Measurements from ENCODE around the gene SCAF11. TPM values are rescaled to one million over a fixed set of nuclear protein-coding genes. Genes with fewer than 3 reads are reported as not detected.

Gene SCAF11
- total RNA-seq, 1 donor from 2014 or later: 63.4 TPM

- H3K27ac Mint-ChIP-seq (ENCODE audit: unreplicated experiment): no peak overlapping the region
- no peaks in the 10 kb centered on the region for H3K9me3 Mint-ChIP-seq (ENCODE audit: unreplicated experiment)
Observed at GRCh38 chr12:45893240-45893639, 97.1 kb downstream of the SCAF11 start.

GRCh38 chr12:45890276-45890675 lies 100.1 kb downstream of the SCAF11 start:
- Mint-ChIP-seq H3K36me3 (ENCODE audit: unreplicated experiment) (peaks cover 4% of the 10 kb centered on the region), H3K27me3 (ENCODE audit: unreplicated experiment) (no peaks in the 10 kb centered on the region), H3K9me3 (ENCODE audit: unreplicated experiment) (no peaks in the 10 kb centered on the region), H3K4me3 (ENCODE audit: unreplicated experiment) (no peak overlapping the region), H3K4me1 (ENCODE audit: low read depth, unreplicated experiment) (no peaks in the 10 kb centered on the region), H3K27ac (ENCODE audit: unreplicated experiment) (no peak overlapping the region)
- no peak for DNase-seq
- no peak for TF ChIP-seq CTCF (IDR thresholded peaks at IDR 0.05; ENCODE audit: partially characterized antibody, unreplicated experiment)

More at GRCh38 chr12:45893240-45893639, 97.1 kb downstream of the SCAF11 start:
- Mint-ChIP-seq H3K27me3 (ENCODE audit: unreplicated experiment) (no peaks in the 10 kb centered on the region), H3K4me1 (ENCODE audit: low read depth, unreplicated experiment) (no peaks in the 10 kb centered on the region), H3K4me3 (ENCODE audit: unreplicated experiment) (no peak overlapping the region), H3K36me3 (ENCODE audit: unreplicated experiment) (peaks cover 4% of the 10 kb centered on the region)
- no peak for DNase-seq
- no peak for TF ChIP-seq CTCF (IDR thresholded peaks at IDR 0.05; ENCODE audit: partially characterized antibody, unreplicated experiment)

- H3K4me3 Mint-ChIP-seq (ENCODE audit: unreplicated experiment): no peak overlapping the region
- no peak overlapping the region for H3K27ac Mint-ChIP-seq (ENCODE audit: unreplicated experiment)
- H3K27me3 Mint-ChIP-seq (ENCODE audit: unreplicated experiment): no peaks in the 10 kb centered on the region
- H3K36me3 Mint-ChIP-seq (ENCODE audit: unreplicated experiment): peaks cover 6% of the 10 kb centered on the region
- TF ChIP-seq CTCF (IDR thresholded peaks at IDR 0.05; ENCODE audit: partially characterized antibody, unreplicated experiment): no peak
- no peak for DNase-seq
- H3K9me3 Mint-ChIP-seq (ENCODE audit: unreplicated experiment): no peaks in the 10 kb centered on the region
- no peaks in the 10 kb centered on the region for H3K4me1 Mint-ChIP-seq (ENCODE audit: low read depth, unreplicated experiment)
Observed at GRCh38 chr12:45887544-45887943, 102.8 kb downstream of the SCAF11 start.

GRCh38 chr12:45886685-45887084 lies 103.7 kb downstream of the SCAF11 start:
- peaks cover 8% of the 10 kb centered on the region for H3K36me3 Mint-ChIP-seq (ENCODE audit: unreplicated experiment)
- no peak for TF ChIP-seq CTCF (IDR thresholded peaks at IDR 0.05; ENCODE audit: partially characterized antibody, unreplicated experiment)
- no peak overlapping the region for H3K27ac Mint-ChIP-seq (ENCODE audit: unreplicated experiment)
- H3K27me3 Mint-ChIP-seq (ENCODE audit: unreplicated experiment): no peaks in the 10 kb centered on the region
- H3K4me1 Mint-ChIP-seq (ENCODE audit: low read depth, unreplicated experiment): no peaks in the 10 kb centered on the region
- H3K4me3 Mint-ChIP-seq (ENCODE audit: unreplicated experiment): no peak overlapping the region
- DNase-seq: no peak
- H3K9me3 Mint-ChIP-seq (ENCODE audit: unreplicated experiment): peaks cover 3% of the 10 kb centered on the region

GRCh38 chr12:45883187-45883586 lies 107.2 kb downstream of the SCAF11 start:
- Mint-ChIP-seq H3K27ac (ENCODE audit: unreplicated experiment) (no peak overlapping the region), H3K4me3 (ENCODE audit: unreplicated experiment) (no peak overlapping the region), H3K27me3 (ENCODE audit: unreplicated experiment) (no peaks in the 10 kb centered on the region), H3K9me3 (ENCODE audit: unreplicated experiment) (peaks cover 3% of the 10 kb centered on the region), H3K36me3 (ENCODE audit: unreplicated experiment) (peaks cover 11% of the 10 kb centered on the region), H3K4me1 (ENCODE audit: low read depth, unreplicated experiment) (peaks cover 3% of the 10 kb centered on the region)
- DNase-seq: no peak
- TF ChIP-seq CTCF (IDR thresholded peaks at IDR 0.05; ENCODE audit: partially characterized antibody, unreplicated experiment): no peak

All from glutamatergic neuron (in vitro differentiated cells).